ENCODE results near the gene ZNF541. TPM values are rescaled to one million over a fixed set of nuclear protein-coding genes. Genes with fewer than 3 reads are reported as not detected.

ZNF541 gene
- total and polyA plus RNA-seq, 2 experiments from 2014 or later, result 0.26 to 0.42 TPM

- H3K9me2 ChIP-seq (ENCODE audit: insufficient read depth), result no peaks in the 10 kb centered on the region
- DNase-seq (ENCODE audit: low spot score) (no peak), ATAC-seq (no peak)
- H4K20me1 ChIP-seq (replicated peaks; ENCODE audit: insufficient read depth), result no peaks in the 10 kb centered on the region
- TF ChIP-seq CREB1 (CRISPR knock-in tag; IDR thresholded peaks at IDR 0.05; ENCODE audit: low read depth) (no peak), POLR2AphosphoS5 (IDR thresholded peaks at IDR 0.05; ENCODE audit: low read depth) (no peak), NANOG (IDR thresholded peaks at IDR 0.05; ENCODE audit: borderline replicate concordance) (no peak), EZH2 (IDR thresholded peaks at IDR 0.05; ENCODE audit: low read depth, unreplicated experiment) (no peak), EZH2phosphoT487 (IDR thresholded peaks at IDR 0.05; ENCODE audit: unreplicated experiment) (no peak), JUNB (IDR thresholded peaks at IDR 0.05; ENCODE audit: unreplicated experiment) (no peak), ZNF331 (CRISPR knock-in tag; IDR thresholded peaks at IDR 0.05; ENCODE audit: low read depth) (no peak)
- TF ChIP-seq, protein P1, sequence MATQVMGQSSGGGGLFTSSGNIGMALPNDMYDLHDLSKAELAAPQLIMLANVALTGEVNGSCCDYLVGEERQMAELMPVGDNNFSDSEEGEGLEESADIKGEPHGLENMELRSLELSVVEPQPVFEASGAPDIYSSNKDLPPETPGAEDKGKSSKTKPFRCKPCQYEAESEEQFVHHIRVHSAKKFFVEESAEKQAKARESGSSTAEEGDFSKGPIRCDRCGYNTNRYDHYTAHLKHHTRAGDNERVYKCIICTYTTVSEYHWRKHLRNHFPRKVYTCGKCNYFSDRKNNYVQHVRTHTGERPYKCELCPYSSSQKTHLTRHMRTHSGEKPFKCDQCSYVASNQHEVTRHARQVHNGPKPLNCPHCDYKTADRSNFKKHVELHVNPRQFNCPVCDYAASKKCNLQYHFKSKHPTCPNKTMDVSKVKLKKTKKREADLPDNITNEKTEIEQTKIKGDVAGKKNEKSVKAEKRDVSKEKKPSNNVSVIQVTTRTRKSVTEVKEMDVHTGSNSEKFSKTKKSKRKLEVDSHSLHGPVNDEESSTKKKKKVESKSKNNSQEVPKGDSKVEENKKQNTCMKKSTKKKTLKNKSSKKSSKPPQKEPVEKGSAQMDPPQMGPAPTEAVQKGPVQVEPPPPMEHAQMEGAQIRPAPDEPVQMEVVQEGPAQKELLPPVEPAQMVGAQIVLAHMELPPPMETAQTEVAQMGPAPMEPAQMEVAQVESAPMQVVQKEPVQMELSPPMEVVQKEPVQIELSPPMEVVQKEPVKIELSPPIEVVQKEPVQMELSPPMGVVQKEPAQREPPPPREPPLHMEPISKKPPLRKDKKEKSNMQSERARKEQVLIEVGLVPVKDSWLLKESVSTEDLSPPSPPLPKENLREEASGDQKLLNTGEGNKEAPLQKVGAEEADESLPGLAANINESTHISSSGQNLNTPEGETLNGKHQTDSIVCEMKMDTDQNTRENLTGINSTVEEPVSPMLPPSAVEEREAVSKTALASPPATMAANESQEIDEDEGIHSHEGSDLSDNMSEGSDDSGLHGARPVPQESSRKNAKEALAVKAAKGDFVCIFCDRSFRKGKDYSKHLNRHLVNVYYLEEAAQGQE (IDR thresholded peaks at IDR 0.05; ENCODE audit: unreplicated experiment), result no peak
- TF ChIP-seq, protein P2, sequence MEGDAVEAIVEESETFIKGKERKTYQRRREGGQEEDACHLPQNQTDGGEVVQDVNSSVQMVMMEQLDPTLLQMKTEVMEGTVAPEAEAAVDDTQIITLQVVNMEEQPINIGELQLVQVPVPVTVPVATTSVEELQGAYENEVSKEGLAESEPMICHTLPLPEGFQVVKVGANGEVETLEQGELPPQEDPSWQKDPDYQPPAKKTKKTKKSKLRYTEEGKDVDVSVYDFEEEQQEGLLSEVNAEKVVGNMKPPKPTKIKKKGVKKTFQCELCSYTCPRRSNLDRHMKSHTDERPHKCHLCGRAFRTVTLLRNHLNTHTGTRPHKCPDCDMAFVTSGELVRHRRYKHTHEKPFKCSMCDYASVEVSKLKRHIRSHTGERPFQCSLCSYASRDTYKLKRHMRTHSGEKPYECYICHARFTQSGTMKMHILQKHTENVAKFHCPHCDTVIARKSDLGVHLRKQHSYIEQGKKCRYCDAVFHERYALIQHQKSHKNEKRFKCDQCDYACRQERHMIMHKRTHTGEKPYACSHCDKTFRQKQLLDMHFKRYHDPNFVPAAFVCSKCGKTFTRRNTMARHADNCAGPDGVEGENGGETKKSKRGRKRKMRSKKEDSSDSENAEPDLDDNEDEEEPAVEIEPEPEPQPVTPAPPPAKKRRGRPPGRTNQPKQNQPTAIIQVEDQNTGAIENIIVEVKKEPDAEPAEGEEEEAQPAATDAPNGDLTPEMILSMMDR (conservative IDR thresholded peaks at IDR 0.05; ENCODE audit: low read depth in 2 of 2), result no peak
- TF ChIP-seq, protein P3, sequence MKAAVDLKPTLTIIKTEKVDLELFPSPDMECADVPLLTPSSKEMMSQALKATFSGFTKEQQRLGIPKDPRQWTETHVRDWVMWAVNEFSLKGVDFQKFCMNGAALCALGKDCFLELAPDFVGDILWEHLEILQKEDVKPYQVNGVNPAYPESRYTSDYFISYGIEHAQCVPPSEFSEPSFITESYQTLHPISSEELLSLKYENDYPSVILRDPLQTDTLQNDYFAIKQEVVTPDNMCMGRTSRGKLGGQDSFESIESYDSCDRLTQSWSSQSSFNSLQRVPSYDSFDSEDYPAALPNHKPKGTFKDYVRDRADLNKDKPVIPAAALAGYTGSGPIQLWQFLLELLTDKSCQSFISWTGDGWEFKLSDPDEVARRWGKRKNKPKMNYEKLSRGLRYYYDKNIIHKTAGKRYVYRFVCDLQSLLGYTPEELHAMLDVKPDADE (IDR thresholded peaks at IDR 0.05), result no peak
- H3K4me2 ChIP-seq, result no peak overlapping the region
- no peaks in the 10 kb centered on the region for H3K79me2 ChIP-seq (replicated peaks; ENCODE audit: insufficient read depth)
- no peak overlapping the region for H3K4me3 Mint-ChIP-seq
- no peak overlapping the region for H3K27ac Mint-ChIP-seq
- no peaks in the 10 kb centered on the region for H3K27me3 ChIP-seq (ENCODE audit: insufficient read depth)
- H3K36me3 ChIP-seq (ENCODE audit: insufficient read depth), result no peaks in the 10 kb centered on the region
- 0 out of 3 replicates have a peak, but pooled peaks cover 2% of the 10 kb centered on the region for H3K4me1 Mint-ChIP-seq
- peaks cover 2% of the 10 kb centered on the region for H3K27me3 Mint-ChIP-seq (ENCODE audit: insufficient read depth, low read depth, poor library complexity)
- H3F3A ChIP-seq (replicated peaks; ENCODE audit: low read depth), result no peaks in the 10 kb centered on the region; the same call in 1 of the 2 replicates
- no peaks in the 10 kb centered on the region for H3K36me3 Mint-ChIP-seq (ENCODE audit: low read depth)
- no peaks in the 10 kb centered on the region for H3K9me3 Mint-ChIP-seq
- H2AFZ ChIP-seq, result peak overlapping the region; percentile 72; the same call in 1 of the 2 replicates
- no peak overlapping the region for H3K27ac ChIP-seq (ENCODE audit: low read depth)
- no peaks in the 10 kb centered on the region for H3K4me1 ChIP-seq (ENCODE audit: insufficient read depth)
- H3K4me3 ChIP-seq, result no peak overlapping the region
These were observed 25.7 kb downstream of the ZNF541 start for GRCh38 chr19:47547199-47547598.

Measured in GM23338 (cell line).